ENCODE data around the gene KRTAP10-7.
"Not testable (repeated sequence)": the region's sequence is repeated elsewhere in the genome, so short reads cannot be mapped to it uniquely, and the experiment has no call there.

The KRTAP10-7 gene

GRCh38 chr21:44571844-44572782 is 28.3 kb upstream of the KRTAP10-7 start:
- DNase-seq (ENCODE audit: low read depth in 1 of 2, low spot score in 1 of 2) = no peak

- DNase-seq (ENCODE audit: low read depth in 1 of 2, low spot score in 1 of 2) = no peak
Observed at GRCh38 chr21:44572959-44573583, 27.3 kb upstream of the KRTAP10-7 start.

GRCh38 chr21:44573630-44574456 is 26.6 kb upstream of the KRTAP10-7 start, which contains the start of gene KRTAP10-4:
KRTAP10-4 (plus strand) TSS chr21:44573729; CDS start chr21:44573759, 30 bp downstream.
- not testable (repeated sequence) for DNase-seq (ENCODE audit: low read depth in 1 of 2, low spot score in 1 of 2)

- DNase-seq (ENCODE audit: low read depth in 1 of 2, low spot score in 1 of 2) = no peak
Observed at GRCh38 chr21:44574457-44575306, 25.7 kb upstream of the KRTAP10-7 start.

- DNase-seq (ENCODE audit: low read depth in 1 of 2, low spot score in 1 of 2) = no peak
Observed at GRCh38 chr21:44575307-44576024, 24.9 kb upstream of the KRTAP10-7 start.

GRCh38 chr21:44576025-44576420 is 24.4 kb upstream of the KRTAP10-7 start:
- no peak for DNase-seq (ENCODE audit: low read depth in 1 of 2, low spot score in 1 of 2)

- DNase-seq (ENCODE audit: low read depth in 1 of 2, low spot score in 1 of 2) = no peak
Observed at GRCh38 chr21:44578371-44579055, 21.9 kb upstream of the KRTAP10-7 start.

GRCh38 chr21:44579056-44579832 is 21.2 kb upstream of the KRTAP10-7 start:
- DNase-seq (ENCODE audit: low read depth in 1 of 2, low spot score in 1 of 2) = no peak

- DNase-seq (ENCODE audit: low read depth in 1 of 2, low spot score in 1 of 2) = no peak
Observed at GRCh38 chr21:44579833-44580144, 20.6 kb upstream of the KRTAP10-7 start.

GRCh38 chr21:44580231-44580821 is 20.1 kb upstream of the KRTAP10-7 start, which contains the start of gene KRTAP10-5:
KRTAP10-5 (minus strand) TSS chr21:44580604; CDS start chr21:44580578, 26 bp downstream.
- DNase-seq (ENCODE audit: low read depth in 1 of 2, low spot score in 1 of 2) = not testable (repeated sequence)

GRCh38 chr21:44581158-44581557 is 19.2 kb upstream of the KRTAP10-7 start:
- DNase-seq (ENCODE audit: low read depth in 1 of 2, low spot score in 1 of 2) = no peak

- DNase-seq (ENCODE audit: low read depth in 1 of 2, low spot score in 1 of 2) = no peak
Observed at GRCh38 chr21:44582055-44582454, 18.3 kb upstream of the KRTAP10-7 start.

GRCh38 chr21:44583089-44583799 is 17.2 kb upstream of the KRTAP10-7 start:
- no peak for DNase-seq (ENCODE audit: low read depth in 1 of 2, low spot score in 1 of 2)

GRCh38 chr21:44583800-44584147 is 16.6 kb upstream of the KRTAP10-7 start:
- DNase-seq (ENCODE audit: low read depth in 1 of 2, low spot score in 1 of 2) = no peak

GRCh38 chr21:44585892-44586291 is 14.5 kb upstream of the KRTAP10-7 start:
- DNase-seq (ENCODE audit: low read depth in 1 of 2, low spot score in 1 of 2) = no peak

GRCh38 chr21:44589094-44589493 is 11.3 kb upstream of the KRTAP10-7 start:
- DNase-seq (ENCODE audit: low read depth in 1 of 2, low spot score in 1 of 2) = no peak

- no peak for DNase-seq (ENCODE audit: low read depth in 1 of 2, low spot score in 1 of 2)
Observed at GRCh38 chr21:44589586-44590305, 10.7 kb upstream of the KRTAP10-7 start.

All from stimulated activated CD4-positive, alpha-beta T cell treated with anti-CD3 and anti-CD28 coated beads, Interleukin-15, amount 100 ng/mL, for 1 hour (primary cell).